Tibial nerve (tissue), 4 donors: ENCODE data around the gene SLC9A9.

Experiments used
- CTCF ChIP-seq, 5 experiments: fragments of 200-600 bp in 3 of 5; fragments of 450-650 bp in 2 of 5; sonication (generic) in 3 of 5; IDR thresholded peaks; one replicate each; pipeline ENCODE4 v1.5.1; 2016 to 2019; ENCODE audit warnings: antibody characterized with exemption in 5 of 5, mild to moderate bottlenecking in 3 of 5, moderate library complexity in 2 of 5
- EP300 ChIP-seq, 2 donors: sonication (generic); formaldehyde crosslinking; IDR thresholded peaks; one replicate each; pipeline ENCODE4 v1.6.1; 2017; ENCODE audit warnings: antibody characterized with exemption in 2 of 2, mild to moderate bottlenecking in 1 of 2
- POLR2A ChIP-seq, 2 donors: fragments of 450-650 bp; IDR thresholded peaks; one replicate each; pipeline ENCODE4 v1.6.1; 2017; ENCODE audit warnings: antibody characterized with exemption in 2 of 2, mild to moderate bottlenecking in 2 of 2, moderate library complexity in 2 of 2

- TF ChIP-seq CTCF (IDR thresholded peaks at IDR 0.05) (no peak), EP300 (IDR thresholded peaks at IDR 0.05) (no peak), POLR2A (IDR thresholded peaks at IDR 0.05) (no peak)
These were observed 116.9 kb downstream of the SLC9A9 start for GRCh38 chr3:143731320-143731719.
